ENCODE results near the gene ETV6.

Gene ETV6

DNA sequence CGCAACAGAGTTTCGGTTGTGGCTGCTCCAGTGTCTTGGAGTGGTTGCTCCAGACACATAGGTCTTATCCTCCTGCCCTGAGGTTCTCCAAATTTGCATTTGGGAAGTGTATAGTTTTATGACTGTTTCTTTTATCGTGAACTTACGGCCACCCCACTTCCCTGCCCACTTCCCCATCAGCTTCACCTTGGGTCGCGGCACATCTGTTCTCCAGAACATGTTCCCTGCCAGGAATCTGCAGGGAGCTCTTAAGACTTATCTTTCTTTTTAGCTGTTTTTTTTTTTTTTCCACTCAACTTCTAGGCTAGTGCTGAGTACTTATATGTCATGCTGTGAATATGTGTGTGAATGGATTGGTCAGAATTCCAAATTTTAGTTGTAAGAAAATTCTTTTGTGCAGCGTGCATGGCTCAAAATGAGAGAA is 75.4 kb downstream of the ETV6 start:
- no peak overlapping the region for H3K27ac Mint-ChIP-seq
- no peak for DNase-seq
- no peak overlapping the region for H3K4me3 Mint-ChIP-seq
- H3K27me3 Mint-ChIP-seq: no peaks in the 10 kb centered on the region
- H3K4me1 Mint-ChIP-seq: peaks cover 62% of the 10 kb centered on the region
- H3K9me3 Mint-ChIP-seq: peaks cover 0 to 5% of the 10 kb centered on the region in 2 donors
- no peak for ATAC-seq

DNA sequence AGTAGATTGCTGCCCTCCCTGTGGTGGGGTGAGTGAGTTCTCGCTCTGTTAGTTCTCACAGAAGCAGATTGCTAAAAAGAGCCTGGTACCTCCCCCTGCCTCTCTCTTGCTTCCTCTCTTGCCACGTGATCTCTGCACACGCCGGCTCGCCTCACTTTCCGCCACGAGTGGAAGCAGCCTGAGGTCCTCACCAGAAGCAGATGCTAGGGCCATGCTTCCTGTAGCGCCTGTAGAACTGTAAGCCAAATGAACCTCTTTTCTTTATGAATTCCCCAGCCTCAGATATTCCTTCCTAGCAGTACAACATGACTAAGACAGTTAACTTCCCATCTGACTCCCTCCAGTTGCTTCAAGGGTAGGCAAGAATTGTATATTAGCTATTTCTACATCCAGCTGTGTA is 76.2 kb downstream of the ETV6 start:
- Mint-ChIP-seq H3K4me3 (no peak overlapping the region), H3K27ac (peak overlapping the region in 1 of 2 donors; percentile 85), H3K4me1 (peaks cover 62% of the 10 kb centered on the region), H3K27me3 (no peaks in the 10 kb centered on the region), H3K9me3 (peaks cover 0 to 5% of the 10 kb centered on the region in 2 donors)
- ATAC-seq: no peak
- DNase-seq: no peak

DNA sequence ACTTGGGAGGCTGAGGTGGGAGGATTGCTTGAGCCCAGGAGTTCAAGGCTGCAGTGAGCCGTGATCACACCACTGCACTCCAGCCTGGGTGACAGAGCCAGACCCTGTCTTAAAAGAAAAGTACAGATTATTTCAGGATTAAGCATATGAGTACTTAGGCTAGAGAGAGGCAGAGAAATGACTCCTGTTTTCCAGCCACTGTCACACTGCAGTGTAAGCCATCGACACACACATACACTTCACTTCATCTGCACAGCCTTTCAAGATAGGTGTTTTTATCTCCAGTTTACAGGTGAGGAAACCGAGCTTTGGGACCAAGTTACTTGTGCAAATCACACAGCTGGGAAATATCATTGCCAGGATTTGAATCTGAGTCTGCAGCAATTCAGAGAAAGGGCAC is 77.2 kb downstream of the ETV6 start:
- ATAC-seq (peak; percentile 42), DNase-seq (no peak)
- H3K27me3 Mint-ChIP-seq: no peaks in the 10 kb centered on the region
- peaks cover 0 to 5% of the 10 kb centered on the region in 2 donors for H3K9me3 Mint-ChIP-seq
- no peak overlapping the region for H3K27ac Mint-ChIP-seq
- peaks cover 68% of the 10 kb centered on the region for H3K4me1 Mint-ChIP-seq
- peak overlapping the region; percentile 53 to 60 for H3K4me3 Mint-ChIP-seq

DNA sequence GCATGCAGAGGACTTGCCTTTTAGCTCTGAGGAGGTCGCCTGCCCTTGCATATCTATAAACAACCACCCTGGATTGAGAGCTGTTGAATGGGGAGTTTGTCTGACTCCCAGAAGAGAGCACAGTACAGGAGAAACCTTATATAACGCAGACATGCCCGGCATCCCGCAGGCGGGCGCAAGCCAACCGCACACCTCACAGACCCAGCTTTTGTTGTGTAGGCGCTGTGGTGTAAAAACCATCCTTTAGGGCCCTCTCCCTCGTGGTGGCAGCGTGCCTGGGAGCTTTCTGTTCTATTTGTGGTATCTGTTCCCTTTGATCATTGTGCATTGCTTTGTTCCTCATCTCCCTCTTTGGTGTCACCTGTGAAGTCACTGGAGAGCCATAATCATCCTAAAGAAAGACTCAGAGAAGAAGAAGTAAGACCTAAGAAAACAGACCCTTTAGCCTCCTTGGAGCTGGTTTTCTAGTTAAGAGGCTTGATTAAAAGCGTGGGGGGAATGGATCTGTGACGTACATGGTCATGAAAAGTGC is 77.7 kb downstream of the ETV6 start:
- H3K27me3 Mint-ChIP-seq: no peaks in the 10 kb centered on the region
- ATAC-seq (peak; percentile 82), DNase-seq (peak; percentile 60 to 69)
- no peak overlapping the region for H3K27ac Mint-ChIP-seq
- H3K4me1 Mint-ChIP-seq: peaks cover 73% of the 10 kb centered on the region
- H3K9me3 Mint-ChIP-seq: peaks cover 0 to 5% of the 10 kb centered on the region in 2 donors
- peak overlapping the region; percentile 53 to 60 for H3K4me3 Mint-ChIP-seq

GRCh38 chr12:11728154-11728755 is 78.8 kb downstream of the ETV6 start:
- H3K27ac Mint-ChIP-seq: no peak overlapping the region
- H3K27me3 Mint-ChIP-seq: no peaks in the 10 kb centered on the region
- DNase-seq: no peak

DNA sequence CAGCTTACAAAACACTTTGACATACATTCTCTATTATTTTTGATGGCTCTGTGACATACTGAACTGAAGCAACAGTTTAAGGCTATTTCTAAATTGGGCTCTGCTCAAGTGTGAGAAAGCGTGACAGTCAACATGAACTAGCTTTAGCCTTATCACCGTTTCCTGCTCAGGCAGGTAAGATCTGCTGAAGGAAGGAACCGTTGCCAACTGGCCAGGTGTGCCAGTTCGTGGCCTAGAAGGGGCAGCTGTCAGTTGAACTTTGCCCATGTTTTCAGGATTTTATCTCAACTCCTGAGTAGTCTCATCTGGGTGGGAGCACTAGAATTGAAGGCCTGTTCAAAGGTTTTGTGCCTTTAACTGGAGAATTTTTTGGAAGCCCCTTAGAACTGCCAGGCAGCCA is 79.5 kb downstream of the ETV6 start:
- Mint-ChIP-seq H3K27me3 (no peaks in the 10 kb centered on the region), H3K27ac (no peak overlapping the region), H3K9me3 (peaks cover 0 to 5% of the 10 kb centered on the region in 2 donors), H3K4me1 (peaks cover 86% of the 10 kb centered on the region), H3K4me3 (peak overlapping the region in 1 of 2 donors; percentile 0)
- ATAC-seq (no peak), DNase-seq (no peak)

More at GRCh38 chr12:11728154-11728755, 78.8 kb downstream of the ETV6 start:
- peaks cover 0 to 5% of the 10 kb centered on the region in 2 donors for H3K9me3 Mint-ChIP-seq
- ATAC-seq: no peak
- H3K4me3 Mint-ChIP-seq: peak overlapping the region in 1 of 2 donors; percentile 38
- peaks cover 84% of the 10 kb centered on the region for H3K4me1 Mint-ChIP-seq

- H3K4me3 Mint-ChIP-seq: peak overlapping the region in 1 of 2 donors; percentile 2
Observed at GRCh38 chr12:11729439-11730150, 80.1 kb downstream of the ETV6 start.

DNA sequence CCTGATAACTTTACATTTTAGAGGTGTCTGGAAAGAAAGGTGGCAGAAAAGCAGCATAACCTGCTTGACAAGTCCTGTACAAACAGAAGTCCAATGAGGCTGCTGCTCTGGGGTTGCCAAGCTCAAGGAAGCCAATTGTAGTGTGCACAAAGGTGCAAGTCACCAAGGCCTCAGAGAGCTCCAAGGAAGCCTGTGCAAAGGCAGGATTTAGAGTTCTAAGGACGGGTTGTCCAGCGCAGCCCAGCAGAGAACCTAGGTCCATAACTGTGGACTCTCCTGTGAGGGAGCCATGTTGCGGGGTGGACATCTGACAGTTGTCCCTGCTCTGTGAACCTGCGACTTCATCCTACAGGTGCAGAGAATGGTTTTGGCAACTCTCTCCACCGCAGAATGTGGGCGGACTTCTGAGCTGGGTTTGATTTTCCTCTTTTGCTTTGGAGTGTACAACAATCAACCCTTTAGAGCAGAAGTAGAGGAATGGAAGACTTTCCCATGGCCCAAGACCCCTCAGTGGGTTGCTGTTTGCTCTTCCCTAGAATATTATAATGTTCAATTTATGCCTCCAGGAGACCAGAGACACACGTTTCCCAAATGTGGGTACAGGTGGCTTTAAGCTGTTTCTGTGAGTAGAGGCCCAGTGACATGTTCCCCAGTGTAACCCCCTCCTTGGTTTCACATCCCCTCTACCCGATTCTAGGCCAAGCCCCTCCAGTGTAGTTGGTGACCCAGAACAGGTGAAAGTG is 81.0 kb downstream of the ETV6 start:
- ATAC-seq (no peak), DNase-seq (no peak)
- Mint-ChIP-seq H3K4me3 (peak overlapping the region; percentile 74 to 81), H3K4me1 (peaks cover 92% of the 10 kb centered on the region), H3K27me3 (no peaks in the 10 kb centered on the region), H3K27ac (no peak overlapping the region), H3K9me3 (peaks cover 0 to 5% of the 10 kb centered on the region in 2 donors)

More at GRCh38 chr12:11729439-11730150, 80.1 kb downstream of the ETV6 start:
- Mint-ChIP-seq H3K27me3 (no peaks in the 10 kb centered on the region), H3K9me3 (peaks cover 0 to 5% of the 10 kb centered on the region in 2 donors), H3K4me1 (peaks cover 87% of the 10 kb centered on the region), H3K27ac (no peak overlapping the region)
- no peak for DNase-seq
- ATAC-seq: no peak

DNA sequence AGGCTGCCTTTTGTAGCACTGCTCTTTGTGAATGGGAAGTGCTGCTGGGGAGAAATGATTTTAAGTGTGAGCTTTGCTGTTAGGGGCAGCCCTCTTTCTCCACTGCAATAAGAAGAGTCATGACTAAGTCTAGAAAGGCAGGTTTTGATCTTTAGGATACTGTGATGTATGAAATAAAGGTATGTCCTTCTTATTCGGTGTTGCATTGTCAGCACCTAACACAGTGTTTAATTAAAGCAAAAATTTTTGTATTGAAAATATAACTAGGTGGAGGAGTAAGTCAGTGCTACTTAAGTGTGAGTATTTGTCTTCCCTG is 81.5 kb downstream of the ETV6 start:
- peak; percentile 44 for ATAC-seq
- DNase-seq: no peak
- peak overlapping the region; percentile 74 to 81 for H3K4me3 Mint-ChIP-seq
- H3K4me1 Mint-ChIP-seq: peaks cover 90% of the 10 kb centered on the region
- H3K27ac Mint-ChIP-seq: no peak overlapping the region
- peaks cover 0 to under 1% of the 10 kb centered on the region in 2 donors for H3K9me3 Mint-ChIP-seq
- H3K27me3 Mint-ChIP-seq: no peaks in the 10 kb centered on the region

DNA sequence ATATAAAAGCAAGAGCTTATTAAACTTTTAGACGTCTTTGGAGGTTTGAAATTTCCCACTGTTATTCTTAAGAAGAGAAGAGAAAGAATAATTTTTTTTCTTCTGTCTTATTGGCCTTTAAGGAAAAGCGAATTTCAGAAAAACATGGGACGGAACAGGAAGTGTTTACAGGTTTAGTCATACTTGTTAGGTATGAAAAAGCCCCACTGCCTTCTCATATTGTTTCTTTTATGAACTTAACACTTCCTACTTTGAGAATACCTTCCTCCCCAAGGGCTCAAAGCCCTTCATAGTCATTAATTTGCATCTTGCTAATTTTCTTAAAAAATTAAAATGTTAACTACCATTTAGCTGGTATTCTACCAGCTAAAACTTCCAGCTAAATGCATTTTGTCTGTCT is 82.0 kb downstream of the ETV6 start:
- Mint-ChIP-seq H3K4me1 (peaks cover 90% of the 10 kb centered on the region), H3K9me3 (no peaks in the 10 kb centered on the region), H3K27ac (peak overlapping the region; percentile 12 to 63), H3K4me3 (peak overlapping the region; percentile 81 to 86), H3K27me3 (no peaks in the 10 kb centered on the region)
- ATAC-seq (no peak), DNase-seq (no peak)

- H3K4me1 Mint-ChIP-seq: peaks cover 90% of the 10 kb centered on the region
- no peak for DNase-seq
- peak overlapping the region; percentile 81 to 86 for H3K4me3 Mint-ChIP-seq
- H3K9me3 Mint-ChIP-seq: no peaks in the 10 kb centered on the region
- peak overlapping the region in 1 of 2 donors; percentile 12 for H3K27ac Mint-ChIP-seq
- H3K27me3 Mint-ChIP-seq: no peaks in the 10 kb centered on the region
- peak; percentile 22 for ATAC-seq
Observed at GRCh38 chr12:11732023-11732422, 82.5 kb downstream of the ETV6 start.

DNA sequence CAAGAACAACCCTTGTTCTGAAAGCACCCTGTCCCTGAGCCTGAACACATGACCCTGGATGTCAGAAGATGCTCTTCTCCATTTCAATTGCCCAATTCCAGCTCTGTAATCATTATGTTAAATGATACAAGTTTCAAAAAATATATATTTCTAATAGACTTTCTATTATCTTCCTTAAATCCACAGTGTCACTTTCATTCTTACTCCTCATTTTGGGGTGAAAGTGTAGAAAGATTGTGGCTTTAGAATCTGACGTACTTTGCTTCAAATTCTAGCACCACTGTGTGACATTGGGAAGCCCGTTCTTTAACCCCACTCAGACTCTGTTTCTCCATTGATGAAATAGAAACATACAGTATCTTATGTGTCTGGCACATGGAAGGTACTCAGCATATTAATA is 83.2 kb downstream of the ETV6 start:
- Mint-ChIP-seq H3K27me3 (no peaks in the 10 kb centered on the region), H3K4me3 (peak overlapping the region; percentile 81 to 86), H3K9me3 (no peaks in the 10 kb centered on the region), H3K27ac (peak overlapping the region; percentile 42 to 95), H3K4me1 (peaks cover 89% of the 10 kb centered on the region)
- ATAC-seq (peak; percentile 81), DNase-seq (peak in 1 of 2 donors; percentile 34)

- peaks cover 88% of the 10 kb centered on the region for H3K4me1 Mint-ChIP-seq
- DNase-seq (no peak), ATAC-seq (no peak)
- H3K4me3 Mint-ChIP-seq: no peak overlapping the region
- no peaks in the 10 kb centered on the region for H3K9me3 Mint-ChIP-seq
- H3K27ac Mint-ChIP-seq: no peak overlapping the region
- no peaks in the 10 kb centered on the region for H3K27me3 Mint-ChIP-seq
Observed at GRCh38 chr12:11734580-11735180, 85.2 kb downstream of the ETV6 start.

GRCh38 chr12:11738450-11738849 is 89.0 kb downstream of the ETV6 start:
- Mint-ChIP-seq H3K27me3 (no peaks in the 10 kb centered on the region), H3K27ac (no peak overlapping the region), H3K9me3 (no peaks in the 10 kb centered on the region), H3K4me3 (no peak overlapping the region), H3K4me1 (peaks cover 71% of the 10 kb centered on the region)
- ATAC-seq: no peak
- no peak for DNase-seq

- Mint-ChIP-seq H3K4me3 (no peak overlapping the region), H3K9me3 (no peaks in the 10 kb centered on the region), H3K27me3 (no peaks in the 10 kb centered on the region), H3K27ac (no peak overlapping the region), H3K4me1 (peaks cover 65% of the 10 kb centered on the region)
- DNase-seq (no peak), ATAC-seq (no peak)
Observed at GRCh38 chr12:11739980-11740577, 90.6 kb downstream of the ETV6 start.

Data from stimulated activated naive CD8-positive, alpha-beta T cell treated with anti-CD3 and anti-CD28 coated beads, Interleukin-15, amount 100 ng/mL, for 72 hours (primary cell).